ENCODE measurements around the gene RAB3D. TPM values are rescaled to one million over a fixed set of nuclear protein-coding genes. Genes with fewer than 3 reads are reported as not detected.

RAB3D gene
- total RNA-seq, 1 experiment from 2014 or later, result 28.9 TPM

GRCh38 chr19:11374433-11375142 is 35.1 kb upstream of the RAB3D start, which contains the start of gene SWSAP1:
TSS of gene SWSAP1 (plus strand) at chr19:11374666. CDS start at chr19:11374681, 15 bp downstream.
- ChIA-PET POLR2A (interaction anchor here (0.7 to 3.6 kb wide), 15 partner anchors 8 to 154 kb away, joined by 3 to 16 read pairs (median 4); partner anchors contain the start of genes CCDC159, ECSIT, EPOR and ODAD3), CTCF (interaction anchor here (0.6 to 2.0 kb wide), 12 partner anchors 8 to 161 kb away, joined by 3 to 20 read pairs (median 4); partner anchors contain the start of genes CCDC159, ODAD3, PRKCSH and RAB3D), RAD21 (ENCODE audit: low non-redundant PET in 1 of 2, low total read pairs in 2 of 2, uncharacterized antibody in 2 of 2, unreplicated experiment in 2 of 2) (interaction anchor here (0.8 to 1.7 kb wide), 5 partner anchors 9 to 81 kb away, joined by 3 to 6 read pairs (median 4); partner anchors contain the start of gene RGL3 (in 1 of the 2))
- peak within 1 kb of the TSS; percentile 88 for H3K27ac ChIP-seq (ENCODE audit: low read depth, low read length)
- H2AFZ ChIP-seq (ENCODE audit: low read depth, low read length, poor library complexity, severe bottlenecking), result peak within 1 kb of the TSS; percentile 65
- DNase-seq (ENCODE audit: low read depth, low spot score), result peak; percentile 99
- H3K36me3 ChIP-seq (ENCODE audit: control insufficient read depth in 1 of 2, insufficient read depth in 2 of 2, low read length in 2 of 2), result no peaks in the 10 kb centered on the region
- TSS peak; percentile 63 for BruUV-seq (replicated peaks)
- TF ChIP-seq ZBTB33 (IDR thresholded peaks at IDR 0.05; ENCODE audit: extremely low read depth, insufficient replicate concordance, low read length) (no peak), EZH2phosphoT487 (IDR thresholded peaks at IDR 0.05; ENCODE audit: borderline replicate concordance) (no peak), TCF7L2 (IDR thresholded peaks at IDR 0.05; ENCODE audit: borderline replicate concordance, extremely low read depth, insufficient read depth, insufficient read length) (peak; percentile 92), POLR2AphosphoS5 (IDR thresholded peaks at IDR 0.05; ENCODE audit: low read depth, low read length) (peak; percentile 68), POLR2A (IDR thresholded peaks at IDR 0.05; ENCODE audit: borderline replicate concordance, extremely low read depth, insufficient read depth, insufficient read length) (peak; percentile 50), YY1 (IDR thresholded peaks at IDR 0.05; ENCODE audit: extremely low read depth, insufficient replicate concordance, low read depth, low read length) (no peak), ZFX (IDR thresholded peaks at IDR 0.05) (peak; percentile 97), MAX (IDR thresholded peaks at IDR 0.05) (no peak)
- intact Hi-C loops (cut with micrococcal nuclease), result no loop called here
- peak; percentile 92 for ATAC-seq
- H3K4me2 ChIP-seq (ENCODE audit: low read length), result peak within 1 kb of the TSS; percentile 80
- H3K9ac ChIP-seq (ENCODE audit: low read length), result peak within 1 kb of the TSS; percentile 78
- H3K9me2 ChIP-seq (ENCODE audit: insufficient read depth), result no peaks in the 10 kb centered on the region
- peak within 1 kb of the TSS; percentile 57 to 68 for H3K4me3 ChIP-seq (replicated peaks in 1 of 2; ENCODE audit: low read depth in 1 of 2, low read length in 2 of 2)
- H3K9me3 ChIP-seq (ENCODE audit: control insufficient read depth in 1 of 2, insufficient read depth in 1 of 2, low read depth in 1 of 2, low read length in 2 of 2), result no peaks in the 10 kb centered on the region
- peaks cover 5% of the 10 kb centered on the region; the same call in 1 of the 2 replicates for H3K79me2 ChIP-seq (ENCODE audit: insufficient read depth, low read length)
- H3K27me3 ChIP-seq (ENCODE audit: insufficient read depth, low read length), result no peaks in the 10 kb centered on the region
- H3K4me1 ChIP-seq (ENCODE audit: control insufficient read depth in 1 of 2, insufficient read depth in 2 of 2, low read length in 2 of 2), result peaks cover 43 to 48% of the 10 kb centered on the region in 2 experiments
- H4K20me1 ChIP-seq (ENCODE audit: insufficient read depth), result no peaks in the 10 kb centered on the region

Data from HCT116 (cell line).